HCT116 (cell line): ENCODE results near the gene CHST10. TPM values are rescaled to one million over a fixed set of nuclear protein-coding genes. Genes with fewer than 3 reads are reported as not detected.

Experiments
- ATAC-seq: fragments of 200-7000 bp; cut with Tn5 transposase; 2 replicates; pipeline ENCODE4 v1.9.1; 2020; ENCODE audit warnings: mild to moderate bottlenecking, moderate library complexity
- BruUV-seq: library from RNA; stranded (reverse); fragments of 400-500 nt; replicated peaks from 2 replicates; lab custom pipeline; 2021; lab: Mats Ljungman, UMichigan
- CTCF ChIA-PET: fragments of 300-600 bp; sonication (Branson Sonifier 250); formaldehyde crosslinking; loops from one replicate; lab custom pipeline; 2021; ENCODE audit warnings: antibody characterized with exemption; lab: Charles Lee
- POLR2A ChIA-PET: fragments of 300-600, 350-600 bp; sonication (Branson Sonifier 250); formaldehyde crosslinking; loops from one replicate; lab custom pipeline; 2021; ENCODE audit warnings: antibody characterized with exemption; lab: Charles Lee
- RAD21 ChIA-PET, 2 experiments: fragments of 300-600 bp; sonication (Branson Sonifier 250); formaldehyde crosslinking; loops; one replicate each; lab custom pipeline; 2023; ENCODE audit warnings: low total read pairs in 2 of 2; ENCODE audit not compliant: uncharacterized antibody in 2 of 2, unreplicated experiment in 2 of 2, low non-redundant PET in 1 of 2; lab: Charles Lee
- DNase-seq: peaks from one replicate; pipeline ENCODE4 v3.0.0-alpha.2; 2010; ENCODE audit warnings: low read depth, low spot score
- H2AFZ ChIP-seq: fragments of 200-600 bp; shearing (Covaris generic), sonication (generic); 2 replicates; pipeline ENCODE4 v1.6.1; 2017; ENCODE audit warnings: low read depth, mixed run types, mixed read lengths, antibody characterized with exemption, low read length; ENCODE audit not compliant: poor library complexity, severe bottlenecking
- H3K27ac ChIP-seq: 2 replicates; pipeline ENCODE4 v1.5.1; 2012; ENCODE audit warnings: low read depth, low read length
- H3K27me3 ChIP-seq: fragments of 200-600 bp; sonication (generic); 2 replicates; pipeline ENCODE4 v1.6.1; 2016; ENCODE audit warnings: mixed run types, low read length, mixed read lengths; ENCODE audit not compliant: insufficient read depth
- H3K36me3 ChIP-seq, 2 experiments: fragments of 200-500 bp in 1 of 2; fragments of 200-600 bp in 1 of 2; sonication (Bioruptor generic) in 1 of 2; sonication (generic) in 1 of 2; 2 replicates each; pipeline versions ENCODE4 v1.5.1 to v1.6.1; 2014 to 2016; ENCODE audit warnings: low read length in 2 of 2, inconsistent platforms in 1 of 2, mixed read lengths in 1 of 2, mixed run types in 1 of 2; ENCODE audit not compliant: insufficient read depth in 2 of 2, control insufficient read depth in 1 of 2
- H3K4me1 ChIP-seq, 2 experiments: fragments of 200-600 bp in 1 of 2; sonication (generic) in 1 of 2; 2 replicates each; pipeline versions ENCODE4 v1.5.1 to v1.6.1; 2012 to 2017; ENCODE audit warnings: low read length in 2 of 2, inconsistent platforms in 1 of 2, mild to moderate bottlenecking in 1 of 2, mixed read lengths in 1 of 2, mixed run types in 1 of 2, moderate library complexity in 1 of 2; ENCODE audit not compliant: insufficient read depth in 2 of 2, control insufficient read depth in 1 of 2
- H3K4me2 ChIP-seq: fragments of 200-600 bp; sonication (generic); 2 replicates; pipeline ENCODE4 v1.6.1; 2017; ENCODE audit warnings: mixed run types, low read length, mixed read lengths
- H3K4me3 ChIP-seq, 2 experiments: fragments of 200-600 bp in 1 of 2; sonication (generic) in 1 of 2; replicated peaks in 1 of 2; 2 replicates each; pipeline ENCODE4 v1.5.1; 2011 to 2016; ENCODE audit warnings: low read length in 2 of 2, control low read depth in 1 of 2, low read depth in 1 of 2, mild to moderate bottlenecking in 1 of 2, mixed read lengths in 1 of 2, mixed run types in 1 of 2
- H3K79me2 ChIP-seq: fragments of 200-600 bp; sonication (generic); 2 replicates; pipeline ENCODE4 v1.6.1; 2017; ENCODE audit warnings: mild to moderate bottlenecking, mixed run types, low read length, moderate library complexity, mixed read lengths; ENCODE audit not compliant: insufficient read depth
- H3K9ac ChIP-seq: fragments of 200-600 bp; sonication (generic); 2 replicates; pipeline ENCODE4 v1.6.1; 2016; ENCODE audit warnings: low read length, mixed read lengths
- H3K9me2 ChIP-seq: fragments of 200-600 bp; sonication (generic), shearing (Covaris generic); 2 replicates; pipeline ENCODE4 v1.6.1; 2017; ENCODE audit warnings: mixed run types, mild to moderate bottlenecking, moderate library complexity; ENCODE audit not compliant: insufficient read depth
- H3K9me3 ChIP-seq, 2 experiments: fragments of 200-500 bp in 1 of 2; fragments of 200-600 bp in 1 of 2; sonication (Bioruptor generic) in 1 of 2; sonication (generic) in 1 of 2; 2 replicates each; pipeline ENCODE4 v1.6.1; 2014 to 2017; ENCODE audit warnings: low read length in 2 of 2, mixed read lengths in 2 of 2, inconsistent platforms in 1 of 2, low read depth in 1 of 2, mild to moderate bottlenecking in 1 of 2, mixed run types in 1 of 2, moderate library complexity in 1 of 2; ENCODE audit not compliant: control insufficient read depth in 1 of 2, insufficient read depth in 1 of 2
- H4K20me1 ChIP-seq: fragments of 200-600 bp; sonication (generic), shearing (Covaris generic); 2 replicates; pipeline ENCODE4 v1.6.1; 2017; ENCODE audit warnings: mixed run types, mild to moderate bottlenecking, moderate library complexity; ENCODE audit not compliant: insufficient read depth
- CEBPB ChIP-seq: IDR thresholded peaks from 2 replicates; pipeline ENCODE4 v1.6.1; 2012; ENCODE audit warnings: low read depth
- EGR1 ChIP-seq: IDR thresholded peaks from 2 replicates; pipeline ENCODE4 v1.6.1; 2012; ENCODE audit warnings: low read depth
- ELF1 ChIP-seq: IDR thresholded peaks from 2 replicates; pipeline ENCODE4 v1.6.1; 2012; ENCODE audit warnings: low read depth, borderline replicate concordance
- EZH2 ChIP-seq: fragments of 200-600 bp; sonication (generic); IDR thresholded peaks from 2 replicates; pipeline ENCODE4 v1.6.1; 2017; ENCODE audit warnings: antibody characterized with exemption, mixed run types
- EZH2phosphoT487 ChIP-seq: fragments of 200-600 bp; IDR thresholded peaks from 2 replicates; pipeline ENCODE4 v1.6.1; 2018; ENCODE audit warnings: antibody characterized with exemption, borderline replicate concordance
- FOSL1 ChIP-seq: IDR thresholded peaks from 2 replicates; pipeline ENCODE4 v1.6.1; 2012; ENCODE audit warnings: low read depth
- JUND ChIP-seq: IDR thresholded peaks from 2 replicates; pipeline ENCODE4 v1.6.1; 2012
- POLR2A ChIP-seq: IDR thresholded peaks from 2 replicates; pipeline ENCODE4 v1.7.0; 2011; ENCODE audit warnings: borderline replicate concordance; ENCODE audit not compliant: insufficient read depth, insufficient read length; ENCODE audit errors: extremely low read depth
- POLR2AphosphoS5 ChIP-seq: IDR thresholded peaks from 2 replicates; pipeline ENCODE4 v1.6.1; 2011; ENCODE audit warnings: mild to moderate bottlenecking, low read depth, low read length, moderate library complexity
- RAD21 ChIP-seq: IDR thresholded peaks from 2 replicates; pipeline ENCODE4 v1.6.1; 2012; ENCODE audit warnings: low read depth, mild to moderate bottlenecking
- SIN3A ChIP-seq: IDR thresholded peaks from 2 replicates; pipeline ENCODE4 v1.6.1; 2012; ENCODE audit warnings: low read depth
- SRF ChIP-seq: IDR thresholded peaks from 2 replicates; pipeline ENCODE4 v1.6.1; 2012; ENCODE audit warnings: low read depth
- YY1 ChIP-seq: IDR thresholded peaks from 2 replicates; pipeline ENCODE4 v1.6.1; 2011; ENCODE audit warnings: low read length, low read depth, moderate library complexity, mild to moderate bottlenecking; ENCODE audit not compliant: insufficient replicate concordance; ENCODE audit errors: extremely low read depth
- ZFX ChIP-seq: fragments of 450-650 bp; IDR thresholded peaks from 2 replicates; pipeline ENCODE4 v1.6.1; 2017
- ZNF274 ChIP-seq: fragments of 200-500 bp; sonication (Bioruptor generic); IDR thresholded peaks from 2 replicates; pipeline ENCODE4 v1.6.1; 2014; ENCODE audit warnings: mild to moderate bottlenecking, low read depth, low read length, inconsistent platforms
- intact Hi-C: fragments of 100-400 bp; cut with micrococcal nuclease; formaldehyde crosslinking; loops from 2 replicates; pipeline ENCODE4 v1.10.0; 2022
- total RNA-seq: library from RNA; stranded (reverse); gene quantifications from one replicate; pipeline ENCODE4 v1.2.1, GENCODE V29; 2021; ENCODE audit not compliant: unreplicated experiment
- TF ChIP-seq, protein P1 (sequence below): IDR thresholded peaks from 2 replicates; pipeline ENCODE4 v1.6.1; 2012
- TF ChIP-seq, protein P2 (sequence below): IDR thresholded peaks from 2 replicates; pipeline ENCODE4 v1.6.1; 2012
- TF ChIP-seq, protein P3 (sequence below), 3 experiments: fragments of 200-600 bp in 1 of 3; sonication (generic) in 1 of 3; IDR thresholded peaks in 2 of 3; conservative IDR thresholded peaks in 1 of 3; 2 replicates each; pipeline ENCODE4 v1.5.1; 2012 to 2017; ENCODE audit warnings: low read depth in 2 of 3, low read length in 2 of 3, antibody characterized with exemption in 1 of 3, borderline replicate concordance in 1 of 3, control low read depth in 1 of 3, mild to moderate bottlenecking in 1 of 3, mixed read lengths in 1 of 3, mixed run types in 1 of 3, moderate library complexity in 1 of 3; ENCODE audit not compliant: insufficient read depth in 1 of 3
- TF ChIP-seq, protein P4 (sequence below): IDR thresholded peaks from 2 replicates; pipeline ENCODE4 v1.6.1; 2011; ENCODE audit warnings: mild to moderate bottlenecking, low read length, moderate library complexity; ENCODE audit not compliant: insufficient replicate concordance; ENCODE audit errors: extremely low read depth

The CHST10 gene
- total RNA-seq, 1 experiment from 2014 or later, result 0.27 TPM

DNA sequence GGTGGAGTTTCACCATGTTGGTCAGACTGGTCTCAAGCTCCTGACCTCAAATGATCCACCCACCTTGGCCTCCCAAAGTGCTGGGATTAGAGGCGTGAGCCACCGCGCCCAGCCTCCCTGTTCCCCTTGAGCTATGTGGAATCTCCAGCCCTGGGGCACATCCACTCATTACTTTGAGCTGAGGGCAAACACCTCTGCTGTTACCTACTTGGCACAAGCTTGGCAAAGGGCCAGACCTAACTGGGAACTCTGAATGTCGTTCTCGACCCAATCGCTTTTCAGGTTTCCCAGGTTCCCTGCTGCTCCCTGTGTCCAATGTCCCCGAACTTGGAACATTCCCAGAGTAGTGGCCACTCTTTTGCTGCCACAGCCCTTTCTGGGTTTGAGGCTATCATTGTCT lies 40.6 kb downstream of the CHST10 start:
- H3K27me3 ChIP-seq, result no peaks in the 10 kb centered on the region
- no peak for DNase-seq
- intact Hi-C loops, result no loop called here
- H4K20me1 ChIP-seq, result no peaks in the 10 kb centered on the region
- ChIA-PET RAD21 (no interaction called here), POLR2A (no interaction called here), CTCF (interaction anchor here (0.7 kb wide), 1 partner anchor 114 kb away, joined by 4 read pairs; no protein-coding TSS in a partner anchor)
- H3K4me2 ChIP-seq, result no peak overlapping the region
- BruUV-seq, result no TSS peak
- TF ChIP-seq RAD21, result no peak
- H3K9ac ChIP-seq, result no peak overlapping the region
- no peak for ATAC-seq
- H2AFZ ChIP-seq, result no peak overlapping the region
- no peaks in the 10 kb centered on the region for H3K36me3 ChIP-seq
- H3K4me1 ChIP-seq, result peaks cover 0 to 7% of the 10 kb centered on the region in 2 experiments; a peak in 2 of 4 replicates
- H3K9me3 ChIP-seq, result no peaks in the 10 kb centered on the region
- no peak overlapping the region for H3K27ac ChIP-seq
- H3K79me2 ChIP-seq, result no peaks in the 10 kb centered on the region
- no peaks in the 10 kb centered on the region for H3K9me2 ChIP-seq
- H3K4me3 ChIP-seq, result no peak overlapping the region

DNA sequence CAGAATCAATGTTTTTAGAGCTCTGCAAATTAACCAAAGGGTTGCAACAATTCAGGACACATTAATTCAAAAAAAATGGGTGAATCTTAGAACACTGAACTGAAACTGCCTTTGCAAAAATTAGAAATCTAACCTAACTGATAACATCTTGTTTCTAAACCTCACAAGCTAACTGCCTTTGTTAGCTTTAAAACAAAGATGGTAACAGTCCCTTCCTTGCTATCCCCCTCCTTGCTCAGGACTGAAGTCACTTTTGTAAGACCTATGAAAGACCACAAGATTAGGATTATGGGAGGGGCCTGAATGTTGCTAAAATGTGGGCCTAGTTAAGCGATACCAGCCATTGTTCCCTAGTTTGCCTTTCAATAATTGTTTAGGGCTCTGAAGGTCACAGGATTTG lies 50.3 kb downstream of the CHST10 start:
- CTCF ChIA-PET, result interaction anchor here (1.4 kb wide), 1 partner anchor 14 kb away, joined by 10 read pairs; no protein-coding TSS in a partner anchor
- Histone ChIP-seq H3K9me3 (0 out of 4 replicates have a peak, but pooled peaks cover 7 to 10% of the 10 kb centered on the region in 2 experiments), H3K4me1 (peaks cover 0 to 11% of the 10 kb centered on the region in 2 experiments; a peak in 3 of 4 replicates), H3K36me3 (no peaks in the 10 kb centered on the region), H3K79me2 (no peaks in the 10 kb centered on the region), H3K9me2 (no peaks in the 10 kb centered on the region), H4K20me1 (no peaks in the 10 kb centered on the region), H3K27me3 (no peaks in the 10 kb centered on the region), H2AFZ (no peak overlapping the region), H3K27ac (no peak overlapping the region), H3K4me3 (no peak overlapping the region), H3K4me2 (no peak overlapping the region), H3K9ac (no peak overlapping the region)
- BruUV-seq, result no TSS peak
- POLR2A ChIA-PET, result no interaction called here
- DNase-seq (no peak), ATAC-seq (no peak)
- intact Hi-C loops, result loop anchor here (5.0 kb wide), 1 partner anchor 60 kb away; no protein-coding TSS in a partner anchor
- RAD21 ChIA-PET, result no interaction called here
- no peak for TF ChIP-seq CEBPB
- TF ChIP-seq FOSL1, result no peak
- TF ChIP-seq EGR1, result no peak
- TF ChIP-seq, protein P1, sequence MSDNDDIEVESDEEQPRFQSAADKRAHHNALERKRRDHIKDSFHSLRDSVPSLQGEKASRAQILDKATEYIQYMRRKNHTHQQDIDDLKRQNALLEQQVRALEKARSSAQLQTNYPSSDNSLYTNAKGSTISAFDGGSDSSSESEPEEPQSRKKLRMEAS, result no peak
- no peak for TF ChIP-seq SRF
- no peak for TF ChIP-seq ELF1
- TF ChIP-seq, protein P2, sequence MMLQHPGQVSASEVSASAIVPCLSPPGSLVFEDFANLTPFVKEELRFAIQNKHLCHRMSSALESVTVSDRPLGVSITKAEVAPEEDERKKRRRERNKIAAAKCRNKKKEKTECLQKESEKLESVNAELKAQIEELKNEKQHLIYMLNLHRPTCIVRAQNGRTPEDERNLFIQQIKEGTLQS, result no peak
- TF ChIP-seq ZFX, result no peak
- no peak for TF ChIP-seq EZH2phosphoT487
- TF ChIP-seq JUND, result no peak
- no peak for TF ChIP-seq ZNF274
- TF ChIP-seq YY1, result no peak
- TF ChIP-seq POLR2A, result no peak
- TF ChIP-seq, protein P3, sequence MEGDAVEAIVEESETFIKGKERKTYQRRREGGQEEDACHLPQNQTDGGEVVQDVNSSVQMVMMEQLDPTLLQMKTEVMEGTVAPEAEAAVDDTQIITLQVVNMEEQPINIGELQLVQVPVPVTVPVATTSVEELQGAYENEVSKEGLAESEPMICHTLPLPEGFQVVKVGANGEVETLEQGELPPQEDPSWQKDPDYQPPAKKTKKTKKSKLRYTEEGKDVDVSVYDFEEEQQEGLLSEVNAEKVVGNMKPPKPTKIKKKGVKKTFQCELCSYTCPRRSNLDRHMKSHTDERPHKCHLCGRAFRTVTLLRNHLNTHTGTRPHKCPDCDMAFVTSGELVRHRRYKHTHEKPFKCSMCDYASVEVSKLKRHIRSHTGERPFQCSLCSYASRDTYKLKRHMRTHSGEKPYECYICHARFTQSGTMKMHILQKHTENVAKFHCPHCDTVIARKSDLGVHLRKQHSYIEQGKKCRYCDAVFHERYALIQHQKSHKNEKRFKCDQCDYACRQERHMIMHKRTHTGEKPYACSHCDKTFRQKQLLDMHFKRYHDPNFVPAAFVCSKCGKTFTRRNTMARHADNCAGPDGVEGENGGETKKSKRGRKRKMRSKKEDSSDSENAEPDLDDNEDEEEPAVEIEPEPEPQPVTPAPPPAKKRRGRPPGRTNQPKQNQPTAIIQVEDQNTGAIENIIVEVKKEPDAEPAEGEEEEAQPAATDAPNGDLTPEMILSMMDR (IDR thresholded peaks at IDR 0.05 in 2 of 3, conservative IDR thresholded peaks at IDR 0.05 in 1 of 3; ENCODE audit: borderline replicate concordance in 1 of 3, insufficient read depth in 1 of 3, low read depth in 2 of 3, low read length in 2 of 3), result no peak
- no peak for TF ChIP-seq SIN3A
- no peak for TF ChIP-seq EZH2
- TF ChIP-seq, protein P4, sequence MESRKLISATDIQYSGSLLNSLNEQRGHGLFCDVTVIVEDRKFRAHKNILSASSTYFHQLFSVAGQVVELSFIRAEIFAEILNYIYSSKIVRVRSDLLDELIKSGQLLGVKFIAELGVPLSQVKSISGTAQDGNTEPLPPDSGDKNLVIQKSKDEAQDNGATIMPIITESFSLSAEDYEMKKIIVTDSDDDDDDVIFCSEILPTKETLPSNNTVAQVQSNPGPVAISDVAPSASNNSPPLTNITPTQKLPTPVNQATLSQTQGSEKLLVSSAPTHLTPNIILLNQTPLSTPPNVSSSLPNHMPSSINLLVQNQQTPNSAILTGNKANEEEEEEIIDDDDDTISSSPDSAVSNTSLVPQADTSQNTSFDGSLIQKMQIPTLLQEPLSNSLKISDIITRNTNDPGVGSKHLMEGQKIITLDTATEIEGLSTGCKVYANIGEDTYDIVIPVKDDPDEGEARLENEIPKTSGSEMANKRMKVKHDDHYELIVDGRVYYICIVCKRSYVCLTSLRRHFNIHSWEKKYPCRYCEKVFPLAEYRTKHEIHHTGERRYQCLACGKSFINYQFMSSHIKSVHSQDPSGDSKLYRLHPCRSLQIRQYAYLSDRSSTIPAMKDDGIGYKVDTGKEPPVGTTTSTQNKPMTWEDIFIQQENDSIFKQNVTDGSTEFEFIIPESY, result no peak
- no peak for TF ChIP-seq POLR2AphosphoS5
